Smooth muscle cell (in vitro differentiated cells): ENCODE measurements around the gene BZW1. TPM values are rescaled to one million over a fixed set of nuclear protein-coding genes. Genes with fewer than 3 reads are reported as not detected.

Experiments used
- DNase-seq: peaks from one replicate; lab custom pipeline; 2025; ENCODE audit not compliant: unreplicated experiment; lab: John Stamatoyannopoulos, UW
- H2AFZ ChIP-seq: fragments of 200-600 bp; sonication (generic); 2 replicates; pipeline ENCODE4 v1.6.0; 2016; ENCODE audit warnings: antibody characterized with exemption, low read depth, mild to moderate bottlenecking
- H3F3A ChIP-seq: fragments of 200-600 bp; sonication (generic); 2 replicates; pipeline ENCODE4 v1.6.0; 2017; ENCODE audit warnings: antibody characterized with exemption, low read depth
- H3K27ac ChIP-seq: fragments of 200-600 bp; sonication (generic); 2 replicates; pipeline ENCODE4 v1.5.1; 2016; ENCODE audit warnings: low read depth, mild to moderate bottlenecking
- H3K27me3 ChIP-seq: fragments of 200-600 bp; sonication (generic); 2 replicates; pipeline ENCODE4 v1.6.1; 2016; ENCODE audit warnings: low read depth, mild to moderate bottlenecking
- H3K36me3 ChIP-seq: fragments of 200-600 bp; sonication (generic); 2 replicates; pipeline ENCODE4 v1.5.1; 2016; ENCODE audit warnings: low read depth
- H3K4me1 ChIP-seq: fragments of 200-600 bp; sonication (generic); 2 replicates; pipeline ENCODE4 v1.5.1; 2016; ENCODE audit warnings: low read depth
- H3K4me2 ChIP-seq: fragments of 200-600 bp; sonication (generic); 2 replicates; pipeline ENCODE4 v1.6.0; 2016; ENCODE audit warnings: mild to moderate bottlenecking
- H3K4me3 ChIP-seq: fragments of 200-600 bp; sonication (generic); 2 replicates; pipeline ENCODE4 v1.5.1; 2016; ENCODE audit warnings: mild to moderate bottlenecking
- H3K79me2 ChIP-seq: fragments of 200-600 bp; sonication (generic); 2 replicates; pipeline ENCODE4 v1.6.0; 2016; ENCODE audit warnings: low read depth, mild to moderate bottlenecking
- H3K9ac ChIP-seq: fragments of 200-600 bp; sonication (generic); 2 replicates; pipeline ENCODE4 v1.6.0; 2016; ENCODE audit warnings: low read depth
- H3K9me3 ChIP-seq: fragments of 200-600 bp; sonication (generic); replicated peaks from 2 replicates; pipeline ENCODE4 v1.5.1; 2016; ENCODE audit warnings: low read depth
- H4K20me1 ChIP-seq: fragments of 200-600 bp; sonication (generic); 2 replicates; pipeline ENCODE4 v1.6.0; 2016; ENCODE audit warnings: low read depth
- WGBS: methylation state at CpG from one replicate; pipeline ENCODE4 v1.1.7; 2016; ENCODE audit warnings: low lambda C conversion rate; 5-methylcytosine and 5-hydroxymethylcytosine counted together
- polyA plus RNA-seq: library from polyadenylated mRNA; unstranded; fragments of >200 nt; fragmentation: Nextera tagmentation; extraction: Ambion mirVana; gene quantifications from 2 replicates; pipeline ENCODE4 v1.2.1, GENCODE V29; 2016
- total RNA-seq: library from RNA; depleted of rRNA; stranded (reverse); fragments of >200 nt; gene quantifications from 2 replicates; pipeline ENCODE4 v1.2.3, GENCODE V29; 2014
- TF ChIP-seq, protein P1 (sequence below): fragments of 200-600 bp; sonication (generic); IDR thresholded peaks from 2 replicates; pipeline ENCODE4 v1.5.1; 2017; ENCODE audit warnings: borderline replicate concordance, mild to moderate bottlenecking, antibody characterized with exemption; ENCODE audit not compliant: insufficient read depth, poor library complexity, severe bottlenecking

Gene BZW1
- total and polyA plus RNA-seq, 2 experiments from 2014 or later: 212 to 364 TPM

DNA sequence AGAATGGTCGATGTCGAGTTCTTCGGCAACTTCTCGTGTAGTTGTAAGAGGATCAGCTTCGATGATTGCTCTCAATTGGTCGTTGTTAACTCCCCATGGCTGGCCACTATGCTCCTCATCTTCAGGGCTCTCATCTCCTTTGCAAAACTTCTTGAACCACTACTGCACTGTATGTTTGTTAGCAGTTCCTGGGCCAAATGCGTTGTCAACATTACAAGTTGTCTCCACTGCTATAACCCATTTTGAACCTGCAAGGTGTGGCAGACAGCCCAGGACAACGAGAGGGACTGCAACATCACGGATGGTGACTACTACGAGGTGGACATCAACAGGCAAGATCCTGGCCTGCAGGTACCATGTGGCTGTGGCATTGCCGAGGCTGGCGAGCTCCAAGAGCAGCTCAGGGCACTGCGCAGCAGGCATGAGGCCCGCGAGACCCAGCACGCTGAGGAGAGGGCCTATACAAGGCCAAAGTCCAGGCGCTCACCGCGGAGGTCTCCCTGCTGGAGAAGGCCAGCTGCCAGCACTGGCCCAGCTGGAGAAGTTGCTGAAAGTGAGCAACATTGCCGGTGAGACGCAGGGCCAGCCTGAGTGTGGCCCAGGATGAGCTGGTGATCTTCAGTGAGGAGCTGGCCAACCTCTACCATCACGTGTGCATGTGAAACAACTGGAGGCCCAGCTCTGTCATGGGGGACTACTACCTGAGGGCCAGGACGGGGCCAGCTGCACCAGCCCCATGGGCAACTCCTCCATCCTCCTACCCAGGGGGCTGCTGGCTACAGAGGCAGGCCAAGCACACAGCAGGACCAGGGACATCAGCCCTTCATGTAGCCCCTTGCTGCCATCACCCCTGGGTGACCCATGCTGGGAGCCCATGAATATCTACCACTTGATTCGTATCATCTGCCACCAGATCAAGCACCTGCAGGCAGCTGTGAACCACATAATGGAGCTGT is 32.6 kb downstream of the BZW1 start:
- Histone ChIP-seq H2AFZ (no peak overlapping the region), H3K4me2 (no peak overlapping the region), H3F3A (no peaks in the 10 kb centered on the region), H3K9me3 (no peaks in the 10 kb centered on the region), H3K27ac (no peak overlapping the region), H4K20me1 (no peaks in the 10 kb centered on the region), H3K36me3 (no peaks in the 10 kb centered on the region), H3K27me3 (no peaks in the 10 kb centered on the region), H3K9ac (no peak overlapping the region), H3K79me2 (no peaks in the 10 kb centered on the region), H3K4me3 (no peak overlapping the region), H3K4me1 (no peaks in the 10 kb centered on the region)
- 91% methylated on average over 24 of the region's 24 CpGs for WGBS
- TF ChIP-seq, protein P1, sequence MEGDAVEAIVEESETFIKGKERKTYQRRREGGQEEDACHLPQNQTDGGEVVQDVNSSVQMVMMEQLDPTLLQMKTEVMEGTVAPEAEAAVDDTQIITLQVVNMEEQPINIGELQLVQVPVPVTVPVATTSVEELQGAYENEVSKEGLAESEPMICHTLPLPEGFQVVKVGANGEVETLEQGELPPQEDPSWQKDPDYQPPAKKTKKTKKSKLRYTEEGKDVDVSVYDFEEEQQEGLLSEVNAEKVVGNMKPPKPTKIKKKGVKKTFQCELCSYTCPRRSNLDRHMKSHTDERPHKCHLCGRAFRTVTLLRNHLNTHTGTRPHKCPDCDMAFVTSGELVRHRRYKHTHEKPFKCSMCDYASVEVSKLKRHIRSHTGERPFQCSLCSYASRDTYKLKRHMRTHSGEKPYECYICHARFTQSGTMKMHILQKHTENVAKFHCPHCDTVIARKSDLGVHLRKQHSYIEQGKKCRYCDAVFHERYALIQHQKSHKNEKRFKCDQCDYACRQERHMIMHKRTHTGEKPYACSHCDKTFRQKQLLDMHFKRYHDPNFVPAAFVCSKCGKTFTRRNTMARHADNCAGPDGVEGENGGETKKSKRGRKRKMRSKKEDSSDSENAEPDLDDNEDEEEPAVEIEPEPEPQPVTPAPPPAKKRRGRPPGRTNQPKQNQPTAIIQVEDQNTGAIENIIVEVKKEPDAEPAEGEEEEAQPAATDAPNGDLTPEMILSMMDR: no peak
- no peak for DNase-seq

DNA sequence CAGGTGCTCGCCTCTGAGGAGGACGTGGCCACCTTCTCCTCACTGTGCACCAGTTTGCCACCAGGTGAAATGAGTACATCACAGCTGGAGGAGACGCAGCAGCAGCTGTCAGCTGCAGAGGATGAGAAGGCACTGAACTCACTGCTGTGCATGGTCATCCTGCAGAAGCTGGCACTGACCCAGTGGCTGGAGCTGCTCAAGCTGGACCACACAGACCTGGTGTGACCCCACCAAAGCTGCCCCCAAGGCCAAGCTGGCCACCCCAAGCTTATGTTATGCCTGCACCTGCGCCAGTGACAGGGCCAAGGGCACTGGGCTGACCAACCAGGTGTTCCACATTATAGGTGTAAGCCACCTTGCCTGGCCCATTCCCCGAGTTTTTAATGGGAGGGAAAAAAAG is 33.5 kb downstream of the BZW1 start:
- Histone ChIP-seq H3K27me3 (no peaks in the 10 kb centered on the region), H3K27ac (no peak overlapping the region), H3K4me2 (no peak overlapping the region), H4K20me1 (no peaks in the 10 kb centered on the region), H3K9me3 (no peaks in the 10 kb centered on the region), H3K36me3 (no peaks in the 10 kb centered on the region), H3F3A (no peaks in the 10 kb centered on the region), H3K4me1 (no peaks in the 10 kb centered on the region), H3K9ac (no peak overlapping the region), H3K79me2 (no peaks in the 10 kb centered on the region), H3K4me3 (no peak overlapping the region), H2AFZ (no peak overlapping the region)
- DNase-seq: no peak
- TF ChIP-seq, protein P1: no peak
- WGBS: 93% methylated on average over 5 of the region's 5 CpGs

DNA sequence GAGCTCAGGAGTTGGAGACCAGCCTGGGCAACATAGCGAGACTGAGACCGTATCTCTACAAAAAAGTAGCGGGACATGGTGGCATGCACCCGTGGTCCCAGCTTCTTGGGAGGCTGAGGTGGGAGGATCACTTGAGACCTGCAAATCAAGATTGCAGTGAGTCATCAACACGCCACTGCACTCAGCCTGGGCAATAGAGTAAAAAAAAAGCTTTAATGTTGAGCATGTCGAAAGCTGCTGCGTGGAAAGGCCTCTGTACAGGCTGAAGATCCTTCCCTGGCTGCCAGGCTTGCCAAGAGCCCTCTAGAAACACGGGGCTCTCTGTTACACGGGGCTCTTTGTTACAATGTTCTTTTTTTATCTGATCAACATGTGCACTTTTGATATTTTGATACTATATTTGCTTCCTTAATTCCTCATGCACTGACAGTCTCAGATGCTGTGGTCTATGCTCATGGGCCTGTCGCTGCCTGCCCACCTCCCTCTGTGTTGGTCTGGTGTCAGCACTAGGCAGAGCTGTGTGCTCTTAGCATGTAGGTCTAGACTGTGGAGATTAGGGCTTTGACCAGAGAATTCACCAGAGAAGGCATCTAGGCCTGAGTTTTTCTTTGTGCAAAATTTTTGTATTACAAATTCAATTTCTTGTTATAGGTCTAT is 34.1 kb downstream of the BZW1 start:
- Histone ChIP-seq H3K4me3 (no peak overlapping the region), H3K27me3 (no peaks in the 10 kb centered on the region), H3F3A (peaks cover 3% of the 10 kb centered on the region), H3K4me1 (no peaks in the 10 kb centered on the region), H3K4me2 (no peak overlapping the region), H4K20me1 (peaks cover 2% of the 10 kb centered on the region), H3K79me2 (no peaks in the 10 kb centered on the region), H2AFZ (no peak overlapping the region), H3K9me3 (no peaks in the 10 kb centered on the region), H3K36me3 (no peaks in the 10 kb centered on the region), H3K9ac (no peak overlapping the region), H3K27ac (no peak overlapping the region)
- DNase-seq: no peak
- TF ChIP-seq, protein P1: no peak
- 91% methylated on average over 10 of the region's 10 CpGs for WGBS
